Measurements from ENCODE around the gene ZNF236. TPM values are rescaled to one million over a fixed set of nuclear protein-coding genes. Genes with fewer than 3 reads are reported as not detected.

The ZNF236 gene
- total and polyA plus RNA-seq, 7 donors = 0.60 to 26.6 (median 18.9) TPM

GRCh38 chr18:77001979-77002378, 179.6 kb downstream of the ZNF236 start:
- DNase-seq = no peak
- Histone ChIP-seq H3K9me3 (no peaks in the 10 kb centered on the region), H3K36me3 (no peaks in the 10 kb centered on the region), H3K4me3 (no peak overlapping the region), H3K27me3 (no peaks in the 10 kb centered on the region), H3K27ac (no peak overlapping the region), H3K4me1 (peaks cover 0 to 6% (median 3%) of the 10 kb centered on the region in 4 donors)
- TF ChIP-seq POLR2A (IDR thresholded peaks at IDR 0.05) (no peak), POLR2AphosphoS5 (IDR thresholded peaks at IDR 0.05) (no peak), CTCF (IDR thresholded peaks at IDR 0.05) (no peak), EP300 (IDR thresholded peaks at IDR 0.05) (no peak)
- WGBS, 2 donors = 72 to 85% methylated on average over 7 of the region's 7 CpGs
- intact Hi-C loops (cut with DNase I) = loop anchor here (2.0 to 5.0 kb wide), 3 partner anchors 55 to 649 kb away; no protein-coding TSS in a partner anchor

- no peak for TF ChIP-seq POLR2AphosphoS5 (IDR thresholded peaks at IDR 0.05)
- TF ChIP-seq POLR2A (IDR thresholded peaks at IDR 0.05) = no peak
- TF ChIP-seq EP300 (IDR thresholded peaks at IDR 0.05) = no peak
- no peak for TF ChIP-seq CTCF (IDR thresholded peaks at IDR 0.05)
- intact Hi-C loops (cut with DNase I) = loop anchor here (5.0 kb wide), 1 partner anchor 55 kb away; no protein-coding TSS in a partner anchor
- DNase-seq = no peak
- no peak overlapping the region for H3K27ac ChIP-seq
- H3K36me3 ChIP-seq = no peaks in the 10 kb centered on the region
- 93 to 94% methylated on average over 10 of the region's 10 CpGs for WGBS, 2 donors
- H3K27me3 ChIP-seq = no peaks in the 10 kb centered on the region
- no peak overlapping the region for H3K4me3 ChIP-seq
- no peaks in the 10 kb centered on the region for H3K9me3 ChIP-seq
- H3K4me1 ChIP-seq = peaks cover 0 to 6% (median 3%) of the 10 kb centered on the region in 4 donors
Measured at GRCh38 chr18:77002496-77002895, 180.1 kb downstream of the ZNF236 start.

- Histone ChIP-seq H3K4me1 (peaks cover 0 to 6% (median 3%) of the 10 kb centered on the region in 4 donors), H3K27ac (no peak overlapping the region), H3K4me3 (no peak overlapping the region), H3K27me3 (no peaks in the 10 kb centered on the region), H3K9me3 (no peaks in the 10 kb centered on the region), H3K36me3 (no peaks in the 10 kb centered on the region)
- no peak for TF ChIP-seq POLR2A (IDR thresholded peaks at IDR 0.05)
- no peak for TF ChIP-seq POLR2AphosphoS5 (IDR thresholded peaks at IDR 0.05)
- no peak for TF ChIP-seq EP300 (IDR thresholded peaks at IDR 0.05)
- TF ChIP-seq CTCF (IDR thresholded peaks at IDR 0.05) = no peak
- intact Hi-C loops (cut with DNase I) = loop anchor here (5.0 kb wide), 1 partner anchor 54 kb away; no protein-coding TSS in a partner anchor
- DNase-seq = no peak
- 95 to 97% methylated on average over 7 of the region's 7 CpGs for WGBS, 2 donors
Measured at GRCh38 chr18:77003316-77003715, 181.0 kb downstream of the ZNF236 start.

- Histone ChIP-seq H3K27me3 (no peaks in the 10 kb centered on the region), H3K4me1 (peaks cover 0 to 6% (median 3%) of the 10 kb centered on the region in 4 donors), H3K36me3 (no peaks in the 10 kb centered on the region), H3K4me3 (no peak overlapping the region), H3K27ac (peak overlapping the region in 2 of 4 donors; percentile 14 to 30), H3K9me3 (no peaks in the 10 kb centered on the region)
- intact Hi-C loops (cut with DNase I) = loop anchor here (5.0 kb wide), 1 partner anchor 53 kb away; no protein-coding TSS in a partner anchor
- no peak for DNase-seq
- TF ChIP-seq POLR2AphosphoS5 (IDR thresholded peaks at IDR 0.05) (no peak), EP300 (IDR thresholded peaks at IDR 0.05) (no peak), CTCF (IDR thresholded peaks at IDR 0.05) (no peak), POLR2A (IDR thresholded peaks at IDR 0.05) (no peak)
- WGBS, 2 donors = 59 to 89% methylated on average over 26 of the region's 26 CpGs
Measured at GRCh38 chr18:77004555-77005380, 182.4 kb downstream of the ZNF236 start.

Data from sigmoid colon (tissue), 7 donors.